Stimulated activated CD4-positive, alpha-beta T cell treated with anti-CD3 and anti-CD28 coated beads, Interleukin-1b, Interleukin-23, amount 100 ng/mL, for 48 hours (primary cell): ENCODE measurements around the gene HSD11B1L.
A peak's percentile ranks its signal among the peaks of the same experiment; 100 is the strongest.
"Not testable (repeated sequence)": the region's sequence is repeated elsewhere in the genome, so short reads cannot be mapped to it uniquely, and the experiment has no call there.

Experiments used
- DNase-seq: peaks from one replicate; pipeline ENCODE4 v3.0.0-alpha.2; 2020

Gene HSD11B1L

DNA sequence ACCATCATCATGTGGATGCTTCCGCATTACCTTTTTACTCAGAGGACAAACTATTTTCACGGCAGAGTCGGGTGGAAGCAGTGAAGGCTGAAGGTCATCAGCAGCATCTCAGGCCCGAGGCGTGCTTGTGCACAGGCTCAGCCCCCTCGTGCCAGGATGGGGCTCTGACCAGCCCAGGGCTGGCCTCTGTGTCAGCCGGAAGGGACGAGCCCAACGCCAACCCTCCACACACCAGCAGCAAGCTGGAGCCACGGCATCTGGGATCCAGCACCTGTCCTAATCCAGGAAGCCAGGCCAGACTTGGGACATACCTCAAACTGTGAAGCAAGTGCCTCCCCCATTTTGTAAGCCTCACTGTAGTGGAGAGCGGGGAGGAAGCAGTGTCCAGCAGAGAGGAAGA is 11.6 kb upstream of the HSD11B1L start:
- no peak for DNase-seq

- DNase-seq, result no peak
These were observed 9.2 kb upstream of the HSD11B1L start for GRCh38 chr19:5671600-5671999.

DNA sequence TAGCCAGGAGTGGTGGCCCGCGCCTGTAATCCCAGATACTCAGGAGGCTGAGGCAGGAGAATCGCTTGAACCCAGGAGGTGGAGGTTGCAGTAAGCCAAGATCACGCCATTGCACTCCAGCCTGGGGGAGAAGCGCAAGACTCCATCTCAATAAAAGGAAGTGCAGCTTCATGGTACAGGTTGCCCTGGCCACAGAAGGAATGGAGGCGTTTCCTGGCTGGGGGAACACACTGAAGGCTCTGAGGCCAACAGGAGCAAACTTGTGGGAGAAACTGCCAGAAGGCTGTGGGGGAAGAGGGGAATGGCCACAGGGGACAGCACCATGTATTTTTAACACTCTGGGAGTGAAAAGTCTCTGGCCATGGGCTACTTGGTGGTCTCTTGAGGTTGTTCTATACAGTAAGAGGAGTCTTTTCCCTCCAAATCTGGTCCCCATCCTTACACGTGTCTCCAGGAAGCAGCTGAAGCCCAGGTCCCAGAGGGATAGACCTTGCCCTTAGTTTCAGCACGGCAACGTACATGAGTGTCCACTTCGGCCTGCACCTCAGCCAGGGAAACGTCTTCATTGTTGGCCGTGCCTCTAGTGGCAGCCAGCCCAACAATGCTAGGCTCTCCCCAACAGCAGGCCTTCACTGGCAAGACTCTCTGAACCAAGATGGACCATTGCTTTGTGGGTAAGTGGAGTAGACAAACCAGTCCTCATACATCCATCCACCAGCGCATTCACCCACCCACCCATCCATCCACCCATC is 7.9 kb upstream of the HSD11B1L start:
- no peak for DNase-seq

GRCh38 chr19:5673752-5674151 is 7.1 kb upstream of the HSD11B1L start:
- no peak for DNase-seq

DNA sequence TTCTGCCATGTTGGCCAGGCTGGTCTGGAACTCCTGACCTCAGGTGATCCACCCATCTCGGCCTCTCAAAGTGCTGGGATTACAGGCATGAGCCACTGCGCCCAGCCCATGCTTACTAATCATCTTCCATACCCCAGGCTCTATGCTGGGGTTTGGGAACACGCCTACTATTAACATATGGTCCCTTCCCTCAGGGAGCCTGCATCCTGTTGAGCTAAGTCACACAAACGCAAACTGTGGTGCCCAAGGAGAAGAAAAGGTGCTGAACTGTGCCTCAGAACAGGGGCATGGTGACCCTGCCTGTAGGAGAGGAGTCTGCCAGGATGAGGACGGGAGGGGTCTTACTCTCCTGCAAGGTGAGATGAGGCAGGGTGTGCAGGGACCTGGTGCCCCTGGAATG is 6.1 kb upstream of the HSD11B1L start:
- DNase-seq, result no peak

GRCh38 chr19:5676105-5676771 is 4.6 kb upstream of the HSD11B1L start:
- no peak for DNase-seq

- DNase-seq, result no peak
These were observed 4.1 kb upstream of the HSD11B1L start for GRCh38 chr19:5676772-5677105.

- no peak for DNase-seq
These were observed 3.7 kb upstream of the HSD11B1L start for GRCh38 chr19:5677136-5677535.

GRCh38 chr19:5677580-5677979 is 3.2 kb upstream of the HSD11B1L start:
- DNase-seq, result no peak

DNA sequence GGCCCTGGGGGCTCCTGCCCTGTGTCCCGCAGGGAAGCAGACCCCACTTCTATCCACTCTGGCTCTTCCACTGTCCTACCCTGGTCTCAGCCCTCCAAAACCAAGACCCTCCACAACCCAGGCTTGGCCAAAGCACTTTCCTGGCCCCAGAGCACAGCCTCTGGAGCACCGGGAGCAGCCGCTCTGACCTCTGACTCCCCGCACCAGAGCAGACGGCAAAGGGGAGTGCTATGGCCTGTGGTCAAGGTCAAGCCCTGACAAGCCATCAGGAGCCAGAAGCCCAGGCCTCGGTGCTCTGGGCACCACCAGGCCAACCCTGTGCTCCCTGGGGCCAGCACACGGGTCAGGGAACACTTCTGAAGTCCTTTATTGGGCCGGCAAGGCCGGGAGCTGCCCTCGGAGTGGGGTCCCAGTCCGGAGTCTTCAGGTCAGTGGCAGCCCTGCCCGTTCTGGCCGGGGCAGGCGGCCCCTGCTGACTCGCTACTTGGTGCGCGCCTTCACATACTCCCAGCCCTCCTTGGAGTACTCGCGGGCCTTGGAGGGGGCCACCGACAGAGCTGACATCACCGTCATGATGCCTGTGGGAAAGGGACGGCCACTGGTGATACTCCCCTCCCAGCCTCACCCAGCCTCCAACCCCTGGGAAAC is 2.6 kb upstream of the HSD11B1L start:
- no peak for DNase-seq

GRCh38 chr19:5679289-5680083 is 1.3 kb upstream of the HSD11B1L start:
- DNase-seq, result no peak

GRCh38 chr19:5680084-5680436 is 767 bp upstream of the HSD11B1L start:
- DNase-seq, result no peak

DNA sequence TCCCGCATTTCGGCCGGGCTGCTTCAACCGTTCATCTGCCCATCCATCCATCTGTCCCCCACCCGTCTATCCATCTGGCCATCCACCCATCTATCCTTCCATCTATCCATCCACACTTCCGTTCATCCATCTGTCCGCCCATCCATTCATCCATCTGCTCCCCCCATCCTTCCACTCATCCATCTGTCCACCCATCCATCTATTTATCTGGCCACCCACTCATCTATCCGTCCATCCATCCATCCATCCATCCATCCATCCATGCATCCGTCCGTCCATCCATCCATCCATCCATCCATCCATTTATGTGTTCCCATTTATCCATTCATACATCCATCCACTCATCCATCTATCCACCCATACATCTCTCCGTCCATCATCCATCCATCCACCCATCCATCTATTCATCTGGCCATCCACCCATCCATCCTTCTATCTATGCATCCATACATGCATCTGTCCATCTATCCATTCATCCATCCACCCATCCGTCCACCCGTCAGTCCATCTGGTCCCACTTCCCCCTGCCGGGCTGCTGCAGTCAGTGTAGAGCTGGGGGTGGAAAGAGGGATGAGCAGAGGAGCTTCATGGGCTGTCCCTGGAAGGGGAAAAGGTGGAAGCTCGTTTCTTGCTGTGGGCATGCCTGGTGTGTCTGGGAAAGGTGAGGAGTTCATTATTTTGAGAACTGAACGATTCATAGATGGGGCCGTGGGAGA is 722 bp downstream of the HSD11B1L start:
- DNase-seq, result no peak

DNA sequence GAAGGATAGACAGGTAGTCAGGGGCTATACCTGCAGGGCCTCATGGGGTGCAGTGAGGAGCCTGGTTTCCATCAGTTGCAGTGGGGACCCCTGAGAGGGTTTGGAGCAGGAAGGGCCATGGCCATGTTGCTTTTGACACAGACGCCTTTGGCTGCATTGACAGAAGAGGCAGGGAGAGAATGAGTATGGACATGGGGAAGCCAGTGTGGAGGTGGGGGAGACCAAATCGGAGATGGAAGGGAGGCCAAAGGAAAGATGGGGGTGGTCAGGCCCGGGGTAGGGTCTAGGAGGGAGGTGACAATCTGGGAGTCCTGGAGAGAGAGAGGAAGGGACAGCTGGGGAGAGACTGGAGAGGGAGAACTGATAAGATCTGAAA is 1.3 kb downstream of the HSD11B1L start:
- no peak for DNase-seq

DNA sequence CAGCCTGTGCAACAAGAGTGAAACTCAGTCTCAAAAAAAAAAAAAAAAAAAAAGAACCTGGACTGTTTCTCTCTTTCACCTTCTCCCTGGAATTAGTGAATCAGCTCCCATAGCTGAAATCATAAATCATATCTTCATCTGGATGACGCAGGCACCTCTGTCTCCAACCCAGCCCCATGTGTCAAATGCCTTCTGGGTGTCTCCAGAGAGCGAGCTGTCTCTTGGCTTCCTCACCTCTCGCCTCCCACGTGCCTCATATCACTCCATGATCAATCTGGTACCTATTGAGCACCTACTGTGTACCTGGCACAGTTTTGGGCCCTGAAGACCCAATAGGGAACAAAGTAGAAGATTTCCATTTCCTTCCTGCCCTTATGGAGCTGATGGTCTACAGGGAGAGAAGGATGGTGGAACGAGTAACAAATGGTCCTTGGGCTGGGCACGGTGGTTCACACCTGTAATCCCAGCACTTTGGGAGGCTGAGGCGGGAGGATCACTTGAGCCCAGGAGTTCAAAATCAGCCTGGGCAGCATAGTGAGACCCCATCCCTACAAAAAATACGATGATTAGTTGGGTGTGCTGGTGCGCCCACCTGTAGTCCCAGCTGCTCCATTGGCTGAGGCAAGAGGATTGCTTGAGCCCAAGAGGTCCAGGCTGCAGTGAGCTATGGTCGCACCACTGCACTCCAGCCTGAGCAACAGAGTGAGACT is 2.5 kb downstream of the HSD11B1L start:
- no peak for DNase-seq

- no peak for DNase-seq
These were observed 4.0 kb downstream of the HSD11B1L start for GRCh38 chr19:5684694-5685430.

- DNase-seq, result no peak
These were observed 5.5 kb downstream of the HSD11B1L start for GRCh38 chr19:5686326-5686646.

DNA sequence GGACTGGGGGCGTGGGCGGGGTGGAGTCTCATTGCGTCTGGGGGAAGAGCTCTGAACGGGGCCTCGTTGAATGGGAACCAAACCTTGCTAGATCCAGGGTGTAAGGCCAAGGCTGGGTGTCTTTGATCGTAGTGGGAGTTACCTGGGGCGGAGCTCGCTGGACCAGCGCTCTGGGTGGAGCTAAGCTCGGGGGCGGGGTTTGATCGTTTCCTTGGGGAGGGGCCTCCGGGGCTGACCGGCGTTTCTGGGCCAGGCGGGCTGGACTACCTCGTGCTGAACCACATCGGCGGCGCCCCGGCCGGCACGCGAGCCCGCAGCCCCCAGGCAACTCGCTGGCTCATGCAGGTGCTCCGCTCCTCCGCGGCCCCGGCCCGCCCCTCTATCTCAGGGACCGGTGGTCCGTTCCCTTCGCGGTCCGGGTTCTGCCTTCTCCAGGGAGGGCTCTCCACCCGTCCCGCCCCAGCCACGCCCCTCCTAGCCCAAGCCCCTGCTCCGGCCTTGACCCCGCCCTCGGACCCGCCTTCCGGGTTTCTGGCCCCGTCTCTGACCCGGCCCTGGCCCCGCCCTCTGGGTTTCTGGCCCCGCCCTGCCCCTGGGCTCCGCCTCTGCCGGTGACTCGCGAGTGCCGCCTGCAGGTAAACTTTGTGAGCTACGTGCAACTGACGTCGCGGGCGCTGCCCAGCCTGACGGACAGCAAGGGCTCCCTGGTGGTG is 6.0 kb downstream of the HSD11B1L start:
- peak; percentile 99 for DNase-seq

GRCh38 chr19:5687360-5688198 is 6.8 kb downstream of the HSD11B1L start:
- DNase-seq, result no peak

DNA sequence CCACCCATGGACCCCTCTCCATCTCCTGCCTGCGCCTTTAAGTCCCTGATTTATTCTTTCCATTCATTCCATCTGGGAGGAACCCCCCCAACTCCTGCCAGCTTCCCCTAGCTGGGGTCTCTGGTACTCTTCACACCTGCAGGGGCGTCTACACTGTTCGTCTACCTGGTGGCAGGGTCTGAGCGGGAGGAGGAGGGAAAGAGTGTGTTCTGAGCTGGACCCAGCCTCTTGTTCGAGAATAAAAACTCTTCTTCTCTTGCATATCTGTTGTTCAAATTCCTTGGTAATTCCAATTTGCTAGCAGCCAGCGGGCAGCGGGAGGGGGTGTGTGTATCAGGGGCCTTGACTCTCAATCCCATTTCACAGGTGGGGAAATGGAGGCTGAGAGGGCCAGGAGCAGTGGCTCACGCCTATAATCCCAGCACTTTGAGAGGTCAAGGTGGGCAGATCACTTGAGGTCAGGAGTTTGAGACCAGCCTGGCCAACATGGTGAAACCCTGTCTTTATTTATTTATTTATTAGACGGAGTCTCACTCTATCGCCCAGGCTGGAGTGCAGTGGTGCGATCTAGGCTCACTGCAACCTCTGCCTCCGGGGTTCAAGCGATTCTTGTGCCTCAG is 7.5 kb downstream of the HSD11B1L start:
- DNase-seq, result not testable (repeated sequence)
